ENCODE results near the gene FXYD6.

Gene FXYD6

DNA sequence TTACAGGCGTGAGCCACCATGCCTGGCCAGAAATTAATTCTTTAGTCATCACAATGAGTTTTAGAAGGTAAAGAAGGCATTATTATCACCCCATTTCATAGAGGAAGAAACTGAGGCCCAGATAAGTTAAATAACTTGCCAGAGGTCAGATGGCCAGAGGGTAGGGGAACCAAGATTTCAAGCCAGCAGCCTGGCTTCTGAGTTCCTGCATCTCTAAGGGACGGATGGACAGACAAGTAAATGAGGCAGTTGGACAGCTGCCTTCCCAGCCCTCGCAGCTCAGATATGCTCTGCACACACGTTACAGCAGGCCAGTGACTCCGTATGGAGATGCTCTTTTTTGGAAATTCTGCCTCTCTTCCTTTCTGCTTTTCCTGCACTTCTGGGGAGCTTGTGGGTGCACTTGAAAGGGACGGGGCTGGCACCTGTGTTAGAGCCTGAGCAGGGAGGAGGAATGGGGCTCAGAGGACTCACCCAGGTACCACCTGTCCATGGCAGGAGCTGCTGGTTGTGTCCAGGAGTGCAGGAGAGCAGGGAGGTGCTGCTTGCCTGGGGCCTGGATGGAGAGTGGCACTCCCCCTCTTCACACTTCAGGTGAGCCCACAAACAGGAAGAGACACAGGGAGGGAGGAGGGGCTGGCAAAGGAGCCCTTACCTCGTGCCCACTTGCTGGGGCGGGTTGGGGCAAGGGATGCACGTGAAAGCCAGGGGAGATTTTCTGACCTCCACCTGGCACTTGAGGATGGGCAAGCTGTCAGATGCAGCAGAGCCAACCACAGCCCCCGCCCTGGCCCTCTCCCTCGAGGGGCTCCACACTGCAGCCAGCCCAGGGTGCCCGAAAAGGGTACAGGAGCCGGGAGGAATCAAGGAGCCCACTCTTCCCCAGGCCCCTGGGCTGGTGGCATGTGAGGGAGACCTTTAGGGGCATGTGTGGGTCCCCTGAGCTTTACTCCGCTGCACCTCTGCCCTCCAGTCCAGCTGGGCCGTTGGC is 48.6 kb downstream of the FXYD6 start:
- no peak for DNase-seq

DNA sequence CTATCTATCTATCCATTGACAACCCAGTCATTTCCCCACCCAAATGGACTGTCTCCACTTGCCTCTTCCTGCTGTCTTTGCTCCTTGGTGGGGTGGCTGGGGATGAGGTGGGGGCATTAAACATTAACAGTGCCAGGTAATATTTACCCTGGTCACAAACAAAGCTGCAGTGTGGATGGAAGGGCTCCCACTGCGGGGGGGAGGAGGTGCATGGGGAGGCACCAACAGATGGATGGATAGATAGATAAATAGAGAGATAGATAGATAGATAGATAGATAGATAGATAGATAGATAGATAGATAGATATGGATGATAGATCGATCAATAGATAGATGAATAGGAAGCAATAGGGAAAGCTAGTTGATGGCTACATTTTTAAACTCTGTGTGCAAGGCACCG is 49.6 kb downstream of the FXYD6 start:
- DNase-seq = peak; percentile 15

DNA sequence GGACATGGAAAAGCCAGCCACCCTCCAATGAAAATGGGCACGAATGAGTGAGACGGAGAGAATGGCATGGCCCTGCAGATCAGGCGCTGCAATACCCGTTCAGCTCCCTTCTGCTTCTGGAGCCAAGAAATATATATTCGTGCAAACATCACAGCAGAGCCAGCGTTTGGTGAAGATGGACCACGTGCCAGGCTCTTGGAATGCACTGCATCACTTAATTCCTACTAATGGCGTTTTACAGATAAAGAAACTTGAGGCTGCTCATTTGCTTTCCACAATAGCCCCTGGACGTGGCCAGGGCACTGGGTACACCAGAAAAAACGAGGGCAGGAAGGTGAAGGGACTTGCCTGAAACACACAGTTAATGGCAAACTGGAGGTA is 50.3 kb downstream of the FXYD6 start:
- no peak for DNase-seq

DNA sequence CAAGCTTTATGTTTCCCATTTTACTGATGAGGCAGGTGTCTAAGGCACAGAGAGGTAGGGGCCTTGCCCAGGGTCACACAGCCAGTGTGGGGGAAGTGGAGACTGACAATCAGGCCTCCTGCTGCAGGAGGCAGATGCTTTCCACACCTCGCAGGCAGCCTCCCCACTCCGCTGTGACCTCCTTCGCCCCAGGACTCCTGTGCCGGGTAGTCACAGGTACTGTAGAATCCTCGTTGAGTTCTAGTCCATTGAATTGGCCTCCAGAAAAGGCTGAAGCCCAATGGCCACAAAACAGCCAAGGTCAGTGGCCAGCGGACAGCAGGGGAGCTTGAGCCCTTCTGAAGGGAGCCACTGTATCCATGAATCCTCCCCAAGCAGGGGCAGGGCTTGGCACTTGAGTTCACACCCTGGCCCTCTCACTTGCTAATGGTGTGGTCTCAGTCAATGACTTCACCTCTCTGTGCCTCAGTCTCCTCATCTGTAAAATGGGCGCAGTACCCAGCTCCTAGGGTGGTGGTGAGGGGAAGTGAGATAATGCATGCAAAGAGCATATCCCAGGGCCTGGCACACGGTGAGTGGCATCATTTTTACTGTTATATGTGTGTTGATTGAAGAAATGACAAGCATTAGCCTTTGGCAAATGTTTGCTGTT is 50.8 kb downstream of the FXYD6 start:
- DNase-seq = no peak

DNA sequence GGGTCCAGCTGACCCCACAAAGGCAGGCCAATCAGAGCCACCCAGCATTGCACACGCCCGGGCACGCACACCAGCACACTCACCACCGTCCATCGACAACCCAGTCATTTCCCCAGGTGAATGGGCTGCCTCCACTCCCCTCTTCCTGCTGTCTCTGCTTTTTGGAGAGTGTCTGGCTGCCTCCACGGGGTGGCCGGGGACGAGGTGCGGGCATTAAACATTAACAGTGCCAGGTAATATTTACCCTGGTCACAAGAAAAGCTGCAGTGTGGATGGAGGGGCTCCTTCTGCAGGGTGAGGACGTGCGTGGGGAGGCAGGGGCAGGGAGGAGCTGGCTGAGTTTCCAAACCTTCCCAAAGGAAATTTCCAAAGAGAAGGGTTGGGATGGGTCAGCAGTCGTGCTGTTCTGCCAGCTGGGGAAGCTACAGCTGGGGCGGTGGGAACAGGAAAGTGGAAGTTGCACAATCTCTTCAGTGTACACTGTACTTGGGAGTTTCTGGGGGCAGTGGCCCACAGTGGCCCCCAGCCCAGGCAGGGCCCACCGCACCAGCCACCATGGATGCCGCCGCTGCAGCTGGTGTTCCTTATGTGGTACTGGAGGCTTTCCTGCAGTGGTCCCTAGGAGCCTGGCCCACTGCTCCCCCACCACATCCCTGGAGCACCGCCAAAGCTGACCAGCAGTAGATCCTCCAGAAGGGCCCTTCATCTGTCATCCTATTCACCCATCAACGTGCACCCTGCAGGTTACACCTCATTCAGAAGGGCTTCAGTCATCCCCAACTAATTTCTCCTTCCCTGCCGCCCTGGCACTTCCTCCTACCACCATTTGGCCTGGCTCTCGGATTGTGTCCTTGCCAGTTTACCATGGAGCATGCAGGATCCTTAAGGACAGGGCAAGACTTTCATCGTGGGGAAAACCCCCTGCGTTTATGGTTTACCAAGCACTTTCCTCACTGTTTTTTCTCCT is 51.6 kb downstream of the FXYD6 start, which contains the start of gene FXYD2:
Gene FXYD2 (minus strand): TSS at position 174 of the 967 bp plus-strand sequence. CDS start 66 bp downstream, at position 108.
- DNase-seq = no peak

DNA sequence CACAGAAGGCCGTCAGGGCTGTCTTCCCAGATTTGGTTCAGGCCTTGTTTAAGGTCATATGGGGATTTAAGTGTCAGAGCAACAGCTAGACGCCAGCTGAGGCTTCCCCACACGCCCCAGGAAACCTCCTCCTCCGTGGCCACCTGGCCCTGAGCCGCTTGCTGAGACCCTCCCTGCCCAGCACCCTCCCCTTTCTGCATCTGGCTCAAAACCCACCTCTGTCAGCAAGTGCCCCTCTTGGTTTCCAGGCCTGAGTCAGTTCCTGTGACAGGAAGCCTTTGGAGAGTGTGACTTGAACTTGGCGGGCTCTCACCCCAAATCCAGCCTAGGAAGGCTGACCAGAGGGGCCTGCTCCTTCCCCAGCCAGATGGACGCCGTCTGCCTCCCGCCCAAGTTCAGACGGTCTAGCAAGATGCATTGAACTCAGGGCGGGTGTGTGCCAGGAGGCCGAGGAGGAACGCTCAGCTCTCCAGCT is 52.5 kb downstream of the FXYD6 start:
- no peak for DNase-seq

DNA sequence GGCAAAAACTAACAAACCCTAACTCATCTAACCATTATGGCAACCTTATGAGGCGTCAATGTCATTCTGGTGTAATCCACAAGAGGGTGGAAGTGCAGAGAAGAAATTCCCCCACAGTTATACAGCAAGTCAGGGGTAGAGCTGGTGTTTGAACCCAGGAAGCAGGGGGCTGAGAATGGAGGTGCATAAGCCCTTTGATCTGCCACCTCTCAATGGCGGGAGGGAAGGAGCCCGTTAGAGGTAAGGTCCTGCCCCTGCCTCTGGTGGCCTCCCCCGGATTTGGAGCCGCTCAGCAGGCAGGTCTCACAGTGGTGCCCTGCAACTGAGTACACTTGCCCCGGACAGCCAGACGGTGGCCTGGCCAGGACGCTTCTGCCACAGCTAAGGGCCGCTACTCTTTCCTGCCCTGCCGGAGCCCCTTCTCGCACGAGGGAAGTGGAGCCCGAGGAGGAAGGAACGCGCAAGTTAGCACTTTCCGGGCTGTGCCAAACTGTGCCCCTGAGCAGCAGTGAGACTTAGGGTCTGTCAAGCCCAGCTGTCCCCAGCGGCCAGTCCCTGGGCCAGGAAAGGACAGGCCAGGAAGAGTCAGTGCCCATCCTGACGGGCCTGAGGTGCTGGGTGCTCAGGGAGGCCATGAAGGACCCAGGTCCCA is 53.0 kb downstream of the FXYD6 start:
- DNase-seq = no peak

DNA sequence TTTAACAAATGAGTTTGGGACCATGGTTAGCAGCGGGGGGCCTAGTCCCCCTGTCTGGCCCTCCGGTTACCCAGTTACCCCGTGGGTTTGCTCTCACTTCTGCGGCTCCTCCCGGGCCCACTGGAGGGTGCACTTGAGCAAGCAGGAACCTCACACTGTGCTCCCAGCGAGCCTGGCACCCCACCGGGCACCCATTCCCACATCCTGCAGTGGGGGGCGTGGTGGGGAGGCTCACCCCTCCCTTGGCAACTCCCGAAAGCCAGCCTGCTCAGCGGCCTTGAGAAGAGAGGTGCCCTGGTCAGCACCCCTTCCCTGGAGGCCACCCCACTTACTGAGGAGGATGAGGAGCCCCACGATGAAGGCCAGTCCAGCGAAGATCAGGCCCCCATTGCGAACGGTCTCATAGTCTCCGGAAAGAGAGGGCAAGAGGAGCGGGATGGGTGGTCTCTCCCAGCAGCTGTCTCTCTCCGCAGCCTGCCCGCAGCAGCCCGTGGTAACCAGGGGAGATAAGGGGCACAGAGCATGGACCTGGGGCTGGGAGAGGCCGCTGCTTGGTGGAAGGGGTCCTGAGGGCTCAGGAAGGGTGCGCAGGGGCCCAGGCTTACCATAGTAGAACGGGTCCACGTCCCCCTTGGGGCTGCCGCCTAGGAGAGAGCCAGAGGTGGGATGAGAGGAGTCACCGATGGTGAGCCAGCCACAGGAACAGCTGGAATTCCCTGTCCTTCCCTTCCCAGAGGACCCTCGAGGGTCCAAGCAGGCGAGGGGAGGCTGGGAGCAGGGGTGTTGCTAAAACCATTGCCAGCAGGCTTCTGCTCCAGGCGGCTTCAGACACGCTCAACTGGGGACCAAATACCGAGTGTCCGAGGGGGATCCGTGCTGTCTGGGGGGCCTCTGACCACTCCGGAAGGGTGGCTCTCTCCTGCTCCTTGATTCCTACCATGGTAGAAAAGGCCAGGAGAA is 54.1 kb downstream of the FXYD6 start:
- peak; percentile 16 for DNase-seq

DNA sequence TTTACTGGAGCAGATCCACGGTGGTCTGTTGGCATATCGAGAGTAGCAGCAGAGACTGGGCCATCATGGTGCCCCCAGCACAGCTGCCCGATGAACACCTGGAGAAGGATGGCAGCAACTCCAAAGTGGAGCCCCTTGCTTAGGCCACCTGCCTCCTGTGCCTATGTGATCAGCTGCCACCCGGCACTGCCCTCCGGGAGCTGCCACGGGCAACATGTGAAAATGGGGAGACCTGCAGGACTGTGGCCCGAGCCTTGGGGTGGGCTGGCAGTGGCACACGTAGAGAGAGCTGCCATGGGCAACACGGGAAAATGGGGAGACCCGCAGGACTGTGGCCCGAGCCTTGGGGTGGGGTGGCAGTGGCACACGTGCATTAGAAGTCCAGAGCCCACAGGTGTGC is 55.0 kb downstream of the FXYD6 start:
- DNase-seq = no peak

DNA sequence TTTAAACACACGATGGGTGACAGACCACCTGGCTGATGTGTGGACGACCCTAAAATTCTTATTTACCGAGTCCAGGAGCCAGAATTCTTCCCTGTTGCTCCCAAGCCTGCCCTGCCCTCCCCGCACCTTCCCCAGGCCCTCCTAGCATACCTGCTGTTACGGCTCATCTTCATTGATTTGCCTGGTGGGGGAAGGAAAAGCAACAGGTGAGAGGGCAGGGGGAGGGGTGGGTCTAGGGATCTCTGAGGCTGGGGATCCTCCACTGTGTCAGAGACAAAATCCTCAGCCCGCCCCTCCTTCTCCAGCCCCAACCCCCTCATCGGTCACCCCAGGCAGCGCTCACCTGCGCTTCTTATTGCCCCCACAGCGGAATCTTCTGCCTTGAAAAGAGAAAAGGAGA is 55.9 kb downstream of the FXYD6 start:
- no peak for DNase-seq

DNA sequence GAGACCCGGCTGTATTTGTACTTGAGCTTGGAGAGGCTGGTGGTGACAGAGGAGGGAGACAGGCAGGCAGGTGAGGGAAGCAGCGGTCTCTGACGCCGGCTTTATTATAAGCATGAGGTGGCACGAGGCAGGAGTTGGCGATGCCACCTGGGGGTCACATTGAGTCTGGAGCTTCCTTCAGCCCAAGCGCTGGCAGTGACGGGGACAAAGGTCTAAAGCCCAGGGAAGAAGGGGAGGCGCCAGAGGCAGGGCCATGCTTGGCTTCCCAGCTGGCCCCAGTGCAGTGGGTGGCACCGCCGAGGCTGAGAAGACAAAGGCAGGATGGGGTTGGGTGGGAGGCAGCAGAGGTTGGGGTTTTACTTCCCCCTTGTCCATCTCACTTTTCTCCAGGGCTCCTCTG is 56.4 kb downstream of the FXYD6 start:
- no peak for DNase-seq

DNA sequence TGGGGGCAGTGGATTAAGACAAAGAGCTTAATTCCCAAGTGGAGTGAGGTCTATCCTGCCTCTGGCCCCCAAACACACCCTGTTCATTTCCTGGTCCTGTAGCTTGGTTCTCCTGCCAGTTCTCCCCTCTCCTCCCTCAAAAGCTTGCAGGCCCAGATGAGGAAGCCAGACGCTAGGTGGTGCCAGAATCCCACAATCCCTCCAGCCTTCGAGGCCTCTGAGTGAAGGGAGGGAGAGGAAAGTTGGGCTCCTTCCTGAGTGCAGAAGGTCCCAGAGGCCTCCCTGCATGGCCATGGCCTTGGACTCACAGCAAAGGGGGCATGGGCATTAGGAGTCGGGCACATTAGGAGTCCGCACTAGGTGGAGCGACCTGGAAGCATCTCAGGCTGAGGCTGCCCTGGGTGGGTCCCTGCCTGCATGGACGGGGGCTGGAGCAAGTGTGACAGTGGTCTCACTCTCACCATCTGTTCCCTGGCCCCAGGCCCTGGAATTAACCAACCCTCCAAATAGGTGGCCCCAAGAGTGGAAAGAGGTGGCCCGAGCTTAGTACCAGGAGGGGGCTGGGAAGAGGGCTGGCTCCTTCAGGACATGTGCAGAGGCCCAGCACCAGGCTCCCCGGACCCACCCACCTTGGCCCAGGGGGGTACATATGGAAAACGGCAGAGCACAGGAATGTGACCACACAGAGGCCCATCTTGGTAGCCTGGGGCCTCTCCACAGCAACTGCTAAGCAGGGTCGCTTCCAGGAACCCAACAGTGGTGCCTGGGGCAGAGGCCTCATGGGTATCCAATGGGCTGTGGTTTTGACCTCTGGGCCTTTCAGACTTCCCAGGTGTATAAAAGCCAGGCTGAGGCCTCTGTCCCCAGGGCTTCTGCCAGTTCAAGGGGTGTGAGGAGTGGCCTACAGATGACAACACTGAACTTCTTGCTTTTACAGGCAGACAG is 57.1 kb downstream of the FXYD6 start:
- DNase-seq = peak; percentile 44

DNA sequence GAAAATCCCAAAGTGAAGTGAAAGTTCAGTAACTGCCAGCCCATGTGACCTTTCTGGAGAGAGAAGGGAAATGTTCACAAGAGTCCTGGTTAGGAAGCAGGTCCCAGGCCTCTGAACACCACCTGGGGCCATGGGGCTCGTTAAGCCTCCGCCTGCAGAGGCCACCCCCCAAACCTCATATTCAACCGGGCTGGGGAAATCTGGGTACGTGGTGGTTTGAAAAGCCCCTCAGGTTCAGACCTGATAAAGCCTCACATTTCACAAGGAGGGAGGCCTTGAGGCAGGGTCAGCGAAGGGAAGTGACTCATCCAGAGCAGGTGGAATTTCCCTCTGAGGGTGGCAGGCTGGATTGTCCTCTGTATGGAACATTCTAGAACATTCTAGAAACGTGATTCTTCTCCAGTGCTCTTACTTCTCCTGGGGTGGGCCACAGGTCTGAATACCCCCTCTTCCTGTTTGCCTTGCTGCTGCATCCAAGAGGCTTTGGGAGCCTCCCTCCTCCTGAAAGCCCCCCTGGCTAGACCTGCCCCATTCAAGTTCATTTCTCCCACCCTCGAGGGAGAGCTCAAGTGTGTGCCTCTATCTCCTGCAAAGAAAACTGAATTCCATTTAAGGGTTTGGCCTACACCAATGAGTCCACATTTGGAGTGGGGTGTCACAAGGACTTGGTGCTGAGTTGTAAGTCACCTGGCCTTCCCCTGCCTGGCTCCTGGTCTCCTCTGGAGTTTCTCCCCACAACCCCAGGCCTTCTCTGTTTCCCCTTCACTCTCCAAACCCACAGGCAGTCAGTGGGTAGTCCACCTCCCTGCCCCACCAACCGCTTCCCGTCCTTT is 58.2 kb downstream of the FXYD6 start:
- DNase-seq = peak; percentile 41

DNA sequence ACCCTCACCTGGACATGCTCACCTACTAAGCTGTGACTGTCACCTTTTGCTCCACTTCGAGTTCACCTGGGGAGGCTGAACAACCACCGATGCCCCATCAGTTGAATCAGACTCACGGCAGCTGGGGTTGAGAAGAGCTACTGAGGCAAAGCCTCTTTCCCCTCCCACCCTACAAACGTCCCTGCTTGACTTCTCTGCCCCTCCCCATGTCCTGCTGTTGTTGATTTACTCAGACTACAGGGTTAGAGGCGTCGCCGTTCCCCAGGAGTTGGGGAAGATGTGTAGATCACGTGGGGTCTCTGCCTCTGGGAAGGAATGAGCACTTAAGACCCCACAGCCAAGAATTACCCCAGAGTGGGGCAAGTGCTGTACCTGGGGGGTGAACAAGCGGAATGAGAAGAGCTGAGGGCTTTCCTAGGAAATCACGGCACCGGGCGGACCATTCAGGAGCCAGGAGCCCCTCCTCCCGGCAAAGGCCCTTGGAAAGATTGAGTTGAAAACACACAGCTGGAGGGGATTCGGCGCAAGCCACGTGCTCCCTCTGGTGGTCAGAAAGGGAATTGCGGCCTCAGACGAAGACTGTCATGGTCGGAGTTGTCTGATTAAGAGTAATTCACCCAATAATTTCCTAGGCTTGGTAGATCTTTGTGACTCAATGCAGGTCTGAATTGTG is 59.0 kb downstream of the FXYD6 start:
- peak; percentile 72 for DNase-seq

DNA sequence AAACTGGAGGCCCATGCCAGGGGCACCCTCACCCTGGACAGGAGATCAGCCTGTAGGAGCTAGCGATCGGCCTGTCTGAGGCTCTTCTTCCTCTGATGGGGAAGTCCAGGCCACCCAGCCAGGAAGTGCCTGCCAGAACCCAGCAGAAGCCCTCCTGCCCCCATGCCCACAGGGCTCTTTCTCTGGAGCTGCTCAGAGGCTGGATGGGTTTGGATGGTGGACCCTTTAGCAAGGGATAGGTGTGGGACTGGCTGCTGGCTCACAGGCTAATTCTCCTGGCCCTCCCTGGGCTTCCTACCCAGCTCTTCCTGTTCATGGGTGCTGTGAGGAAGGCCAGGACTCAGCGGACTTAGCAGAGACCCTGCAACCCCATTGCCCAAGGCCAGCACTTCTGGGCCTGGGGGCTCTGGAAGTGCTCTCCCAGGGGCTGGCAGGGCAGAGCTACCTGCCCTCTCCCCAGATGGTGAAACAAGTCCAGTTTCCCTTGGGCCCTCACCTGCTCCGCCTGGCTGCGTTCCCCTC is 59.6 kb downstream of the FXYD6 start:
- DNase-seq = no peak

DNA sequence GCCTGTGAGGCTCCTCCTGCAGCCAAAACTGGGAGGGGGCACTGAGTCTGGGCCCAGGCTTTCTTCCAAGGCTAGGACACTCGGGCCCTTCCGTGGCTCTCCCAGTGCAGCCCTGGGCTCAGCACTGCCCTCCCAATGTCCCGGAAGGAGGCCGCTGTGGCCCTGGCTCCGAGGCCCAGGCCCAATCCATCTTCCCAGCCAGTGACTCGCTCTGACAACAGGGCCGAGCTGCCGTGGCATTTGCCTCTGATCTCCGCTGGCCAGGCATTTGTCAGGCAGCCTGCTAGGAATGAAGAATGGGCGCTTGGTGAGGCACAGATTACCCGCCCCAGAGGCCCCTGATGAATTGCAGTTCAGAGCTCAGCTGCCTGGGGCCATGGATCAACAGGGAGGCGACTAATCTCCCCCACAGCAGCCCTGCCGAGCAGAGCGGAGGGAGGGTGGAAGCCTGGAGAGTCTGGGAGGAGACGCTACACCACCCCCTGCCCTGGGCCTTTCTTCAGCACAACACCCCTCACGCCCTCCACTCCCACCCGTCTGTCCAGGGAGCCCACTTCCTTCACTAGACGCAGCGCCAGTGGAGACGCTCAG is 60.2 kb downstream of the FXYD6 start:
- DNase-seq = peak; percentile 55

DNA sequence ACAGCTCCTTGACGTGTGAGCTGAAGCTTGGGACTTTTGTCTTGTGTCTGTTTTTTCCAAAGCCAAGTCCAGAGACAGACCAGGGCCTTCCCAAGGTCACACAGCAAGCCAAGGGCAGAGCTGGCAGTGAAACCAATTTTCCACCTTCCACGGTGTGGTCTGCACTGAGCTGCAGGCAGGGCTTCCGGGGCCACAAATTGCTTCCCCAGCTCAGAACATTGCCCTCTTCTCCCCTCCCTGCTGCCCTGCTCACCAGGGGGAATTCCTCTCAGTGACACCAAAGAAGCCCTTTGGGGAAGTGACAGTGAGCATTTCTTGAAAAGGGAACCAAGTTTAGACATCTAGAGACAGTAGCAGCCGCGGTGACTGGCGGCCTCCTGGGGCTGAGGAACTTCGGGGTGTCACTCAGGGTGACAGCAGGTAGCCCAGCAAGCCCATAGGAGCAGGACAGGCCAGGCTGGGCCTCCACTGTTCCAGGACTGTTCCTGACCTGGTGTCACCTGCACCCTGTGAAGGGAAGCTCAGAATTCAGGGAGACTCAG is 61.1 kb downstream of the FXYD6 start:
- no peak for DNase-seq

Data from kidney glomerular epithelial cell (primary cell).